Measurements from ENCODE around the gene SMIM36. TPM values are rescaled to one million over a fixed set of nuclear protein-coding genes. Genes with fewer than 3 reads are reported as not detected.
"Not testable (repeated sequence)": the region's sequence is repeated elsewhere in the genome, so short reads cannot be mapped to it uniquely, and the experiment has no call there.

The SMIM36 gene
- total RNA-seq, 2 experiments from 2014 or later: not detected

- H3K4me1 Mint-ChIP-seq; POLR2A ChIA-PET; H3K4me3 Mint-ChIP-seq; H3K27ac Mint-ChIP-seq; H3K9me3 Mint-ChIP-seq; H3K27me3 Mint-ChIP-seq; ATAC-seq (ENCODE audit: low read depth); DNase-seq: not testable (repeated sequence)
- peaks cover 45% of the 10 kb centered on the region for H3K36me3 Mint-ChIP-seq
Measured at GRCh38 chr17:55404197-55404596, 107.1 kb downstream of the SMIM36 start.

GRCh38 chr17:55402374-55402773 lies 108.9 kb downstream of the SMIM36 start:
- Mint-ChIP-seq H3K4me1 (peaks cover 6% of the 10 kb centered on the region), H3K36me3 (peaks cover 49% of the 10 kb centered on the region), H3K27ac (no peak overlapping the region), H3K9me3 (no peaks in the 10 kb centered on the region), H3K4me3 (no peak overlapping the region), H3K27me3 (no peaks in the 10 kb centered on the region)
- no peak for DNase-seq
- no peak for ATAC-seq (ENCODE audit: low read depth)
- POLR2A ChIA-PET: interaction anchor here (0.7 kb wide), 1 partner anchor 76 kb away, joined by 3 read pairs; no protein-coding TSS in a partner anchor

Other genes with a start within 250 kb of the SMIM36 start
- gene HLF, start 246.5 kb downstream of the SMIM36 start, total RNA-seq: 1 to 10 TPM in 1 of 2 experiments, under 1 TPM in 1; 0.67 to 1.3 TPM
- 10 to 100 TPM; 40.6 to 44.8 TPM for gene MMD, start 89.6 kb downstream of the SMIM36 start, total RNA-seq
- gene TMEM100, start 211.4 kb upstream of the SMIM36 start, total RNA-seq: not detected
- 1 to 10 TPM; 7.1 to 8.0 TPM for gene PCTP, start 239.6 kb upstream of the SMIM36 start, total RNA-seq